A673 (cell line): ENCODE data around the gene OSBP2. TPM values are rescaled to one million over a fixed set of nuclear protein-coding genes. Genes with fewer than 3 reads are reported as not detected.

Source experiments
- BruUV-seq: library from RNA; stranded (reverse); fragments of 400-500 nt; replicated peaks from 2 replicates; lab custom pipeline; 2021; lab: Mats Ljungman, UMichigan
- CTCF ChIA-PET: fragments of 300-600 bp; sonication (Branson Sonifier 250); formaldehyde crosslinking; loops from one replicate; lab custom pipeline; 2022; ENCODE audit warnings: antibody characterized with exemption; lab: Charles Lee
- POLR2A ChIA-PET: fragments of 300-600 bp; sonication (Branson Sonifier 250); formaldehyde crosslinking; loops from one replicate; lab custom pipeline; 2022; ENCODE audit warnings: antibody characterized with exemption; ENCODE audit not compliant: low non-redundant PET; lab: Charles Lee
- DNase-seq: peaks from one replicate; pipeline ENCODE4 v3.0.0-alpha.2; 2015; ENCODE audit warnings: low spot score
- H3K27ac ChIP-seq: fragments of 200-600 bp; sonication (generic); 2 replicates; pipeline ENCODE4 v1.5.1; 2016; ENCODE audit warnings: mixed run types, low read depth, mild to moderate bottlenecking, mixed read lengths, antibody characterized with exemption, low read length; ENCODE audit not compliant: poor library complexity, severe bottlenecking
- H3K27me3 ChIP-seq: fragments of 200-600 bp; sonication (generic); replicated peaks from 2 replicates; pipeline ENCODE4 v1.6.1; 2017; ENCODE audit warnings: mixed run types, low read depth, mild to moderate bottlenecking, mixed read lengths, antibody characterized with exemption, low read length; ENCODE audit not compliant: insufficient read depth, poor library complexity
- H3K36me3 ChIP-seq: fragments of 200-600 bp; sonication (generic); 2 replicates; pipeline ENCODE4 v1.6.1; 2016; ENCODE audit warnings: mixed run types, mild to moderate bottlenecking, mixed read lengths, antibody characterized with exemption, low read length; ENCODE audit not compliant: insufficient read depth, poor library complexity, severe bottlenecking
- H3K4me1 ChIP-seq: fragments of 200-600 bp; sonication (generic); 2 replicates; pipeline ENCODE4 v1.6.1; 2017; ENCODE audit warnings: mixed run types, mild to moderate bottlenecking, mixed read lengths, antibody characterized with exemption, low read length; ENCODE audit not compliant: insufficient read depth, poor library complexity, severe bottlenecking
- H3K4me3 ChIP-seq: fragments of 200-600 bp; sonication (generic); 2 replicates; pipeline ENCODE4 v1.5.1; 2016; ENCODE audit warnings: low read depth, mixed run types, mild to moderate bottlenecking, mixed read lengths, low read length; ENCODE audit not compliant: poor library complexity, severe bottlenecking
- H3K9me3 ChIP-seq: fragments of 200-600 bp; sonication (generic); 2 replicates; pipeline ENCODE4 v1.6.1; 2016; ENCODE audit warnings: mixed run types, low read depth, mild to moderate bottlenecking, mixed read lengths, antibody characterized with exemption, low read length; ENCODE audit not compliant: poor library complexity, severe bottlenecking
- CTCF ChIP-seq: fragments of 300-800, 200-600 bp; sonication (generic); conservative IDR thresholded peaks from 2 replicates; pipeline ENCODE4 v1.5.1; 2017; ENCODE audit warnings: low read depth, mild to moderate bottlenecking, antibody characterized with exemption, low read length, moderate library complexity, mixed read lengths
- EZH2 ChIP-seq: fragments of 200-600 bp; sonication (generic); IDR thresholded peaks from 2 replicates; pipeline ENCODE4 v1.6.1; 2017; ENCODE audit warnings: borderline replicate concordance, low read depth, mild to moderate bottlenecking, mixed read lengths, antibody characterized with exemption, low read length; ENCODE audit not compliant: poor library complexity, severe bottlenecking
- intact Hi-C: fragments of 100-400 bp; cut with micrococcal nuclease; formaldehyde crosslinking; loops from one replicate; pipeline ENCODE4 v1.10.0; 2022; ENCODE audit not compliant: unreplicated experiment
- total RNA-seq: library from RNA; stranded (reverse); gene quantifications from 2 replicates; pipeline ENCODE4 v1.2.3, GENCODE V29; 2021

The OSBP2 gene
- total RNA-seq, 1 experiment from 2014 or later: 1.8 TPM

GRCh38 chr22:30751529-30751928, 56.9 kb downstream of the OSBP2 start:
- no peak overlapping the region for H3K27ac ChIP-seq
- H3K4me3 ChIP-seq: no peak overlapping the region
- H3K36me3 ChIP-seq: no peaks in the 10 kb centered on the region
- no peak for DNase-seq
- ChIA-PET POLR2A (no interaction called here), CTCF (no interaction called here)
- no TSS peak for BruUV-seq
- no peaks in the 10 kb centered on the region for H3K9me3 ChIP-seq
- intact Hi-C loops: no loop called here
- TF ChIP-seq EZH2 (no peak), CTCF (no peak)
- H3K27me3 ChIP-seq: no peaks in the 10 kb centered on the region
- H3K4me1 ChIP-seq: no peaks in the 10 kb centered on the region

- no peak for TF ChIP-seq EZH2
- no peak for TF ChIP-seq CTCF
- ChIA-PET CTCF (interaction anchor here (3.1 kb wide), 1 partner anchor 119 kb away, joined by 32 read pairs; the partner anchor contains the start of gene SLC35E4), POLR2A (no interaction called here)
- BruUV-seq: no TSS peak
- no peak overlapping the region for H3K4me3 ChIP-seq
- intact Hi-C loops: no loop called here
- no peak overlapping the region for H3K27ac ChIP-seq
- no peaks in the 10 kb centered on the region for H3K9me3 ChIP-seq
- H3K36me3 ChIP-seq: no peaks in the 10 kb centered on the region
- H3K4me1 ChIP-seq: no peaks in the 10 kb centered on the region
- no peaks in the 10 kb centered on the region for H3K27me3 ChIP-seq
- DNase-seq: no peak
Measured at GRCh38 chr22:30752771-30753170, 58.1 kb downstream of the OSBP2 start.

- no peak for DNase-seq
- no peak for TF ChIP-seq EZH2
- TF ChIP-seq CTCF: no peak
- intact Hi-C loops: no loop called here
- no peaks in the 10 kb centered on the region for H3K27me3 ChIP-seq
- POLR2A ChIA-PET: no interaction called here
- no peaks in the 10 kb centered on the region for H3K36me3 ChIP-seq
- BruUV-seq: no TSS peak
- no peaks in the 10 kb centered on the region for H3K4me1 ChIP-seq
- H3K27ac ChIP-seq: no peak overlapping the region
- CTCF ChIA-PET: interaction anchor here (3.1 kb wide), 1 partner anchor 119 kb away, joined by 32 read pairs; the partner anchor contains the start of gene SLC35E4
- H3K4me3 ChIP-seq: no peak overlapping the region
- no peaks in the 10 kb centered on the region for H3K9me3 ChIP-seq
Measured at GRCh38 chr22:30753701-30754100, 59.0 kb downstream of the OSBP2 start.
